ENCODE results near the gene SNUPN.

The SNUPN gene

GRCh38 chr15:75653347-75653913 lies 27.9 kb upstream of the SNUPN start:
- FAIRE-seq: no peak

GRCh38 chr15:75651810-75652543 lies 26.5 kb upstream of the SNUPN start:
- no peak for FAIRE-seq

- no peak for FAIRE-seq
Observed at GRCh38 chr15:75650908-75651809, 25.6 kb upstream of the SNUPN start.

GRCh38 chr15:75649848-75650247 lies 24.3 kb upstream of the SNUPN start:
- FAIRE-seq: no peak

- FAIRE-seq: no peak
Observed at GRCh38 chr15:75649045-75649761, 23.7 kb upstream of the SNUPN start.

GRCh38 chr15:75648156-75649000 lies 22.9 kb upstream of the SNUPN start:
- FAIRE-seq: no peak

GRCh38 chr15:75647370-75648155 lies 22.0 kb upstream of the SNUPN start, which contains the start of gene SNX33:
Gene SNX33 (plus strand): TSS chr15:75647912. CDS start chr15:75649103, 1,191 bp downstream.
- no peak for FAIRE-seq

- no peak for FAIRE-seq
Observed at GRCh38 chr15:75646944-75647364, 21.4 kb upstream of the SNUPN start.

GRCh38 chr15:75646112-75646943 lies 20.8 kb upstream of the SNUPN start:
- no peak for FAIRE-seq

- no peak for FAIRE-seq
Observed at GRCh38 chr15:75644376-75644775, 18.9 kb upstream of the SNUPN start.

GRCh38 chr15:75641603-75642002 lies 16.1 kb upstream of the SNUPN start:
- no peak for FAIRE-seq

- FAIRE-seq: no peak
Observed at GRCh38 chr15:75641179-75641503, 15.6 kb upstream of the SNUPN start.

GRCh38 chr15:75640483-75641178 lies 15.1 kb upstream of the SNUPN start:
- no peak for FAIRE-seq

GRCh38 chr15:75639709-75640482 lies 14.4 kb upstream of the SNUPN start, which contains the start of gene IMP3:
Gene IMP3 (minus strand): TSS chr15:75640224. CDS start chr15:75640168, 56 bp downstream.
- FAIRE-seq: no peak

GRCh38 chr15:75639191-75639708 lies 13.7 kb upstream of the SNUPN start:
- no peak for FAIRE-seq

GRCh38 chr15:75637245-75638009 lies 11.9 kb upstream of the SNUPN start:
- no peak for FAIRE-seq

GRCh38 chr15:75636026-75636425 lies 10.5 kb upstream of the SNUPN start:
- FAIRE-seq: no peak

Measured in colon (tissue), 2 donors.